GM12865 (cell line): Measurements from ENCODE around the gene SFMBT2.

Source experiments
- DNase-seq: peaks from one replicate; pipeline ENCODE4 v3.0.0; 2010; ENCODE audit warnings: low read depth
- H3K4me3 ChIP-seq: 2 replicates; pipeline ENCODE4 v1.5.1; 2011; ENCODE audit warnings: mild to moderate bottlenecking, low read depth, low read length, control low read depth
- TF ChIP-seq, protein P1 (sequence below): IDR thresholded peaks from 2 replicates; pipeline ENCODE4 v1.5.1; 2011; ENCODE audit warnings: low read length, control low read depth, low read depth, inconsistent platforms; ENCODE audit not compliant: insufficient read depth; ENCODE audit errors: missing control alignments

The SFMBT2 gene

DNA sequence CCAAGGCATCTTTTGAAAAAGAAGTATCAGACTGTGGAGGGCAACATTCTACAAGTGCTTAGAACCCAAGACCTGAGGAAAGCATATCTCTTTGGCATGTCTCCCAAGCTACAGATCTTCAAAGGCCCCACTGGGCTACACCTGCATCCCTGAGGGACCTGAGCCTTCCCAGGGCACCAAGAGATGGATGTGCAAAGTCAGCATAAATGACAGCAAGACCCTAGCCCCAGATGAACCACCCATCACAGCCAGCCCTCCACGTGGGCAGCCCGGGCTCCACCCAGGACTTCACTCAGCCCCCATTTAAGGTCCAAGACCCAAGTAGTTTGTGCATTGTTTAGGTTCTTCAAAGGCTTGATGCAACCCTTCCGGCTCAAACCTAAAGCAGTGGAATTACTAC, 123.5 kb downstream of the SFMBT2 start:
- no peak overlapping the region for H3K4me3 ChIP-seq
- TF ChIP-seq, protein P1, sequence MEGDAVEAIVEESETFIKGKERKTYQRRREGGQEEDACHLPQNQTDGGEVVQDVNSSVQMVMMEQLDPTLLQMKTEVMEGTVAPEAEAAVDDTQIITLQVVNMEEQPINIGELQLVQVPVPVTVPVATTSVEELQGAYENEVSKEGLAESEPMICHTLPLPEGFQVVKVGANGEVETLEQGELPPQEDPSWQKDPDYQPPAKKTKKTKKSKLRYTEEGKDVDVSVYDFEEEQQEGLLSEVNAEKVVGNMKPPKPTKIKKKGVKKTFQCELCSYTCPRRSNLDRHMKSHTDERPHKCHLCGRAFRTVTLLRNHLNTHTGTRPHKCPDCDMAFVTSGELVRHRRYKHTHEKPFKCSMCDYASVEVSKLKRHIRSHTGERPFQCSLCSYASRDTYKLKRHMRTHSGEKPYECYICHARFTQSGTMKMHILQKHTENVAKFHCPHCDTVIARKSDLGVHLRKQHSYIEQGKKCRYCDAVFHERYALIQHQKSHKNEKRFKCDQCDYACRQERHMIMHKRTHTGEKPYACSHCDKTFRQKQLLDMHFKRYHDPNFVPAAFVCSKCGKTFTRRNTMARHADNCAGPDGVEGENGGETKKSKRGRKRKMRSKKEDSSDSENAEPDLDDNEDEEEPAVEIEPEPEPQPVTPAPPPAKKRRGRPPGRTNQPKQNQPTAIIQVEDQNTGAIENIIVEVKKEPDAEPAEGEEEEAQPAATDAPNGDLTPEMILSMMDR = no peak
- no peak for DNase-seq

DNA sequence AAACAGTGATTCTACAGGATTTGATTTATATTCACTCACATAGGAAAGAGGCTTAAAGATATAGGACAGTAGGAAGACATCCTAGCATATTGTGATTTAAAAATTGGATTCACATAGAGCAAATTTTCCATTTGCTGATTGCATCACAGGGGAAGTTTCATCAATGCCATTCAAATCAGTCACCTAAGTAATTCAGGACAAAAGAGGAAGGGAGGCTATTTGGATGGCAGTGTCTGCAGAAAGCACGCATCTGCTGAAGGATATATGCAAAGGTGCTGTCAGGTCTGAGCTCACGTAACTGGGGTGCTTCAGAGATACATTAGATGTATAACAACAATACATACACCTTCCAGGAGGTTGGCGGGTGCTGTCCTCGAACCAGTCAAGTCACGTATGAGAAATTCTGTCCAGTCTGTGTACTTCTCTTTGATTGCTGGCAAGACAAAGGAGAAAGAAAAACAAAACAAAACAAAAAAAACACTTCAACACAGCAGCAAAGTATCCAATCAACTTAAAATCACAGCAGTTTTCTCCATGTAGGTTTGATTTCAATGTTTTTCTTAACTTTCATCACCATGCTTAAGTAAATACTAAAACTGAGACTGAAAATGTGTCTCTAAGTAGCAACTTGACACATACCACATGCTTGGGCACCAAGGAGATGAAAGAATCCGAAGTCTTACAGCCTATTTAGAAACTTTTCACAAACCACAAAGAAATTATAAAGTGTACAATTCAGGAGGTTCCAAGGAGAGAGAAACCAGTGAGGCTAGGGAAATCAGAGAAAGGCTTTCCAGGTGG, 125.1 kb downstream of the SFMBT2 start:
- TF ChIP-seq, protein P1 = no peak
- peak; percentile 45 for DNase-seq

DNA sequence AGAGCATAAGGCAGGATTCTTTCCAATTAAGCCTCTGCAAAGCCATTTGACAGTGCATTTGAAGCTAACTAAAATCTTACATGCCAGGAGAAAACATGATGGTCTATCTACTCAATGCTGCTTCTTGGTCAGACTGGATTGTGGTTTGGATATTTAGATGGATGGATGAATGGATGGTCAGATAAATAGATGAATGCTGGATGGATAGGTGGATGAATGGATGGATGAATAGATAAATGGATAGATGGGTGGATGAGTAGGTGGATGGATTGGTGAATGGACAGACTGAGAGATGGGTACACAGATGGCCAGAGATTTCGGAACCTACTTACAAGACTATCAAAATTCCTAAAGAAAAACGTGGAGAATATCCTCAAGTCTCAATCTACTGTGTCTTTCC, 127.6 kb downstream of the SFMBT2 start:
- DNase-seq = no peak
- no peak overlapping the region for H3K4me3 ChIP-seq
- TF ChIP-seq, protein P1 = no peak

More for the DNA sequence above, 125.1 kb downstream of the SFMBT2 start:
- no peak overlapping the region for H3K4me3 ChIP-seq

DNA sequence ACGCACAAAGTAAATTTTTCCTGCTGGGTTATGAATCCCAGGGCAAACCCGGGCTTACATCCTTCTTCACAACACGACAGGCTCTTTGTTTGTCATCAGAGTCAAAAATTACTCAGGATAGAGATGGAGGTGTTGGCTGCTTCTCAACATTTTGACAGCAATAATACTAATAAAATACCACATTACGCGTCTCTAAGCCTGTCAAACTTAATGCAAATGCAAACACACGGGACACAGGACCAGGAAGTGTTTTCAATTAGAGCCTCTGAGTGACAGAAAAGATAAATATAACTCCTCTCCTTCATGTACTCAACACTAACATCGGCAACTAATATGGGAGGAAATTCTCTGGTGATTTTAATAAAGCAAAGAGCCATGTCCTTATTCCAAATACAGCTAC, 128.4 kb downstream of the SFMBT2 start:
- TF ChIP-seq, protein P1 = no peak
- H3K4me3 ChIP-seq = no peak overlapping the region
- DNase-seq = no peak

DNA sequence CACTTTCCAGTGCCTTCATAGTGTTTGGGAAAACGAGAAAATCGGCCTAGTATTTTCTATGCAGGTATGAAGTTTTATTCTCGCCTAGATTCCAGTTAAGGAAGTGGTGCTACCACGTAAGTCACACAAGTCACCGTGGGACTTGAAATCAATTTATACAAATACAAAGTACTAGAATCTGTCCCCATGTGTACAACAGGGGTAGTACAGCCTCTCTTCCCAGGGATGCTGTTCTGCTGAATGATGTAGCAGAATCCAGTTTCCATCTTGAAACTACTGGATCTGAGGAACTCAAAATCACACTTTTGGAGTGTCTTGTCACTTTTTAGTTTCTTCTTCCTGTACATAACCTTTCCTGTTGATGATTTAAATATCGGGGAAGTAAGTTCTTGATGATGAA, 129.4 kb downstream of the SFMBT2 start:
- TF ChIP-seq, protein P1 = no peak
- H3K4me3 ChIP-seq = no peak overlapping the region
- DNase-seq = no peak

DNA sequence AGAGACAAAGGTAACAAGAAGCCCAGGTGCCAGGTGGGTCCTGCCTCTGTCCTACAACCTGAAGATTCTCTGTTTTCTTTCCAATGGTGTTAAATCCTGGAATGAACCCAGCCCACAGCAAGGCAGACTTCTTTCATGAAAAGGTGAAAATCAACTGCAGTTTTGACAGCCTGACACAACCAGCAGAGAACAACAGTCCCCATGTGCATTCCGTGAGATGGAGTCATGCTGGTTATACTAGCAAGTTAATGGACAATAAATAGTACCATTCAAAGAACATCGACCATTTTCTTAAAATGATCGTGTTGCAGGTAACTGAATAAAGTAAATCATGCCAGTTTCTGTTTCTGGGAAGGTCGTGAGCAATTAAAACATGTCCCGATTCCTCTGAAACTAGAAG, 131.5 kb downstream of the SFMBT2 start:
- TF ChIP-seq, protein P1 = no peak
- DNase-seq = no peak
- H3K4me3 ChIP-seq = no peak overlapping the region

DNA sequence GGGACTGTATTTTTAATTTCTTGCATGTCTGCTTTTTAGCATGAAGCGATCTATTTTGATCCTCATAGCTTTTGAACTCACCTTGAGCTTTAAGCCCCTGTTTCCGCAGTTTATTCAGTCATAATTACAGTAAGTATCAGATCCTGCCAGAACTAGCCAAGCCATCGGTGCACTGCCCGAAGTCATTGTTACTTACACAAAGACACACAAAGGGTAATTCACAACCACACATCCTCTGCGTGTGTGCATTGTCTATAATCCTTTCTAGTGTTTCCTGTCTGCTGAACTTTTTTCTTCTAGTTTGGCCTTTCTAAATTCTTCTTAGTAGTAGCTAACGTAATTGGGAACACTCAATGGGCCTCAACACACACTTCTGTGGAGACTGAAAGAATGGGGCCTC, 133.0 kb downstream of the SFMBT2 start:
- TF ChIP-seq, protein P1 = no peak
- H3K4me3 ChIP-seq = no peak overlapping the region
- no peak for DNase-seq
